HG02938 (cell line): ENCODE measurements around the gene KLHDC4.

Experiments
- ATAC-seq: cut with Tn5 transposase; IDR thresholded peaks from one replicate; pipeline ENCODE4 v1.9.1; 2021; ENCODE audit warnings: mild to moderate bottlenecking, moderate library complexity; ENCODE audit not compliant: unreplicated experiment

Gene KLHDC4

GRCh38 chr16:87702325-87702811 lies 63.4 kb downstream of the KLHDC4 start:
- peak; percentile 59 for ATAC-seq

DNA sequence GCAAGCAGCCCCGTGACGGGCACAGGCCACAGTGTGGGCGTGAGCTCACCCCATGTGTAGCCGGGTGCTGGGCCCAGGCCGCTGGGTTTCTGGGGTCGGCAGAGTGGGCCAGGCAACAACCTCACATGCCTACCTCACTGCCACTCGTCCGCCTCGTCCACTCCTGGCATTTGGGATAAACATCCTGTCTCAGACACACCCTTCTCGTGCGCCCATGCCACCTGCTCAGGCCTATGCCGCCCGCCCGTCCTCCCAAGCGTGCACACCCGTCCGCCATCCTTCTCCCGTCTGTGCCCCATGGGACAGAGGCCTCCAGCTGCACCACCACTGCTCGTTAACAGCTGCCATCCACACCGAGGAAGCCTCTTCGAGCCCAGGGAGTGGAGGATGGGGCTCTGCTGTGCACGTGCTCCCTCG lies 64.3 kb downstream of the KLHDC4 start:
- ATAC-seq, result no peak

GRCh38 chr16:87701078-87701460 lies 64.7 kb downstream of the KLHDC4 start:
- ATAC-seq, result no peak

GRCh38 chr16:87700406-87701077 lies 65.2 kb downstream of the KLHDC4 start:
- ATAC-seq, result no peak

- ATAC-seq, result no peak
Measured at GRCh38 chr16:87698676-87699199, 67.0 kb downstream of the KLHDC4 start.

GRCh38 chr16:87698241-87698640 lies 67.5 kb downstream of the KLHDC4 start:
- peak; percentile 39 for ATAC-seq

DNA sequence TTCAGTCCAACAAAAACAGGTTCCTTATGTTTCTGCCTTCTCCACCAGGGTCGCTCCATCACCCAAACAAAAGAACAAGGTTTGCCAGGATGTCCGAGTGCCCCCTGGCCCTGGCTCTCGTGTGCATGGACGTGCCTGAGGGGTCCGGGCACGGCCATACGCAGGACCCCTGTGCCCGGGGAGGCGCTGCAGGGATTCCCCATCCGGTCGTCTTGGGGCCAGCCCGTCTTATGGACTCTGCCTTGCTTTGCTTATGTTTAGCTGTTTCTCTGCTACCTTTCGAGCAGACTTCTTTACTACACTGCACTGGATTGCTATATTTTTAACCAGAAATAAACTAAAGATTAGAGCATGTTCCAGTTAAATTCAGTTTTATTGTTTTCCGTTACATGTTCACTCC lies 68.0 kb downstream of the KLHDC4 start:
- ATAC-seq, result no peak

DNA sequence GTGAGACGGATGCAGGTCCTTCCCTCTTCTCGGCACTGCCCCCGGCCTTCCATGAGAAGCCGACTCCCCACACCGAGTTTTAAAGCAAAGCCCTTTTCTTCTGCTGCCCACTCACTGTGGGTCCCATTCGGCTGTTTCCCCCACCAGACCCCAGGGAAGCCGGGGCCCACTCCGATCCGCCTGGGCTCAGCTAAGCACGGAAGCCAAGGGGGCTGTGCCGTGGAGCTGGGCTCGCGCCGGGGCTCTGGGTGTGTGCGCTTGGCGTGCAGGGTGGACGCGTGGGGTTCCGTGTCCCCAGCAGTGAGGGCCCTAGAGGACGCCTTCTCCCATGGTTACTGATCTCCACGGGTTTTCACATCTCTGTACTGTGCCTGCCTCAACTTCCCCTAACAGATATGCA lies 68.5 kb downstream of the KLHDC4 start:
- ATAC-seq, result no peak

DNA sequence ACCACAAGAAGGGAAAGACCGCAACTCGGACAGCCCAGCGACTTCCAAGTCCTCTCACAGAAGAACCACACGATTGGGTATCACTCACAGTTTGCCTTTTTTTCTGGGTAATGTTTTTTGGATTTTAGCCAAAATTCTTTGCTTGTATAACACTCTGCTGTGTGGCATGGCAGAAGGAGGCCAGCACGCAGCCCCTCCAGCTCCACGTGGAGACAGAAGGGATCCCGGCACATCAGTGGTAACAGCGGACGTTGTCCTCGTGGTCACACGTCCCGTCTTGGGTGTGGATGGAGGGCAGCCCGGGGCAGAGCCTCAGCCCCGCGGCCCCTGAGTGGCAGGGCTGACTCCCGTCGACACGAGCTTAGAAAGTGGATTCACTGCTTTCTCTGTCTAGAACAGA lies 69.1 kb downstream of the KLHDC4 start:
- no peak for ATAC-seq

GRCh38 chr16:87695534-87695933 lies 70.3 kb downstream of the KLHDC4 start:
- no peak for ATAC-seq

DNA sequence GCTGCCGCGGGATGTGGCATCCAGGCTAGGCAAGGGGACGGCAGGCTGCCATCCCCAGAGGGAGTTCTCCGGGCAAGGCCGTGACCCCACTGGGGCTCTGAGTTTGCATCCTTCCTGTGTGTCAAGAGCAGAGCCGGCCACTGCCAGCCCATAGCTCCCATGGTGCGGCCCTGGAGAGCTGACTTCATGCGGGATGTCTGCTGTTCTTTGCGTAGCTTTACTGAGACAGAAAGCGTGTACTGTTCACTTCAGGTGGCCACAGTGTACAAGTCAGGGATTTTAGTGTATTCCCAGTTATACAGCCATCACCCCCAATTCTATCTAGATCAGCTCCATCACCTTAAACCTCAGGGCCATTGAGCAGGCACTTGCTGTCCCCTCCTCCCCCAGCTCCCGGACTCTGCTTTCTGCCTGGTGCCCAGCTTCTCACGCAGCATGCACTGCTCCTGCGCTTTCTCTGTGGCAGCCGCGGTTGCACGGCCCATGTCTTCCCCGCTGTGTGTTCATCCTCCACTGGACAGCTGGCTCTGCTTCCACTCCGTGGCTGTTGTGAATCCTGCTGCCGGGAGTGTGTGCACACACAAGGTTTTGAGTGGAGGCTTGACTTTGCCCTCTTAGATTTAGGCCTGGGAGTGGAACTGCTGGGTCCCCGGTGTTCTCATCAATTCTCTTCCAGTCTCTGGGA lies 71.2 kb downstream of the KLHDC4 start:
- ATAC-seq, result no peak

- ATAC-seq, result no peak
Measured at GRCh38 chr16:87693827-87694226, 72.0 kb downstream of the KLHDC4 start.

DNA sequence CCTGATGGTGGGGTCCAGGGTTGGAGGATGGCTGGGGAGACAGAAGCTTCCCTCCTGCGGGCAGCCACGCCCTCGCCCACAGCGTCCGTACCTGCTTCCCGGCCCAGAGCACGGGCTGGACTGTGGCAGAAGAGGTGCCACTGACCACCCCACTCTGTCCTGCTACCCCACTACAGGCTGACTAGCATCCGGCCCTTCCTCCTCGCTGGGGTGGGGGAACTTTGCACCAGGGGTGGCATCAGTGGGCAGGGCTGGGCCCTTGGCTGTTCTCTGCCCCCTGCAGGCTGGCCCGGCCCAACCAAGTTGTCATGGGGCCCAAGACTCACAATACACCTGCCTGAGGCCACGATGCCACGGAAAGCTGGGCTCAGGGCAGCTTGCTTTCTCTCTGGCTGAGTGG lies 73.0 kb downstream of the KLHDC4 start:
- no peak for ATAC-seq

DNA sequence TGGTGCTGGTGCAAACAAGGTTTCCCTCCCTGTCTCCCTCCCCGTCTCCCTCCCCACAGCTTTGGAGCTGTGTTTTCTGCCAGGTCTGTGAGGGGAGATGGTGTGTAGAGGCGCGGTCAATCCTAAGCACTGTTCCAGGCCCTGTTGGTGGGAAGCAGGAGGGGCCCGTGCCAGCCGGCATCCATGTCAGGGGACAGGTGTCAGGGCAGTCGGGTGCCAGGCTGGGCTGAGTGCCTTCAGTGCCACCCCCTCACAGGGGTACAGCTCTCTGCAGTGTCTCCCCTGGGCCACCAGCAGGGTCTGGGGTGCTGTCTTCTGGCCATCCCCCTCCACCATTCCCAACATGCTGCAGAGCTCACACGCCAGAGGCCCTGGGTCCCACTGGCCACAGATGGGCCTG lies 73.6 kb downstream of the KLHDC4 start:
- ATAC-seq, result no peak

- no peak for ATAC-seq
Measured at GRCh38 chr16:87691686-87692079, 74.1 kb downstream of the KLHDC4 start.

DNA sequence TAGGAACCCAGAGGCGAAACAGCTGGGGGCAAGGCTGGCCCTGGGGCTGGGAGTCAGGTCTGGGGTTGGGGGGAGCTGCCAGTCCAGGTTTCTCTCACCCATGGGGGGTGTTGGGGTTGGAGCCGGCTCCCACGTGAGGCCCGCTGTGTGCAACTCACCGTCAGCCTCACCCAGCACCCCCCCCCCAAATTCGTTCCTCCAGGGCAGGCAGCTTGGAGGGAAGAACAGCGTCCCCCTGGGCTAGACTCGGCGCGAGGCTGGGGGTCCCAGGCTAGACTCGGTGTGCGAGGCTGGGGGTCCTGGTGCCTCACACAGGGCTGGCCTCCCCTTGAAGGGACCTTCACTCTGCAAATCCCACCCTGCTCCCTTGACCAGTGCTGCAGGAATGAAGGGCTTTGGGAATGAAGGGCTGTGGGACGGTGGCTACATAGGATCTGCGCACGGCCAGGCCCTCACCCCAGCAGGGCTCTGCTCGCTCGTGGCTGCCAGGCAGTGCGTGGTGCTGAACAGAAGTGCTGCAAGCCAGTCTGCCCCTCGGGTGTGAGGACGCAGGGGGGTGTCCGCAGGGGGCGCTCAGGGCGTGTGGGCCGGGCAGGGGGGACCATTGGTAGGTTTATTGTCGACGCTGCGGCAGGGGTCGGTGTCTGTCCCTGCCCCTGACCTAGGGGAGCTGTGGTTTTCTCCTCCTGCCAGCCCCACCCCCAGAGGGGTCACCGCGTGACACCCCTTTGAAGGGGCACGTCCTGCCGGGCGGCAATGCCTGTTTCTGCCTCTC lies 74.7 kb downstream of the KLHDC4 start:
- ATAC-seq, result no peak

- ATAC-seq, result no peak
Measured at GRCh38 chr16:87689956-87690465, 75.8 kb downstream of the KLHDC4 start.

DNA sequence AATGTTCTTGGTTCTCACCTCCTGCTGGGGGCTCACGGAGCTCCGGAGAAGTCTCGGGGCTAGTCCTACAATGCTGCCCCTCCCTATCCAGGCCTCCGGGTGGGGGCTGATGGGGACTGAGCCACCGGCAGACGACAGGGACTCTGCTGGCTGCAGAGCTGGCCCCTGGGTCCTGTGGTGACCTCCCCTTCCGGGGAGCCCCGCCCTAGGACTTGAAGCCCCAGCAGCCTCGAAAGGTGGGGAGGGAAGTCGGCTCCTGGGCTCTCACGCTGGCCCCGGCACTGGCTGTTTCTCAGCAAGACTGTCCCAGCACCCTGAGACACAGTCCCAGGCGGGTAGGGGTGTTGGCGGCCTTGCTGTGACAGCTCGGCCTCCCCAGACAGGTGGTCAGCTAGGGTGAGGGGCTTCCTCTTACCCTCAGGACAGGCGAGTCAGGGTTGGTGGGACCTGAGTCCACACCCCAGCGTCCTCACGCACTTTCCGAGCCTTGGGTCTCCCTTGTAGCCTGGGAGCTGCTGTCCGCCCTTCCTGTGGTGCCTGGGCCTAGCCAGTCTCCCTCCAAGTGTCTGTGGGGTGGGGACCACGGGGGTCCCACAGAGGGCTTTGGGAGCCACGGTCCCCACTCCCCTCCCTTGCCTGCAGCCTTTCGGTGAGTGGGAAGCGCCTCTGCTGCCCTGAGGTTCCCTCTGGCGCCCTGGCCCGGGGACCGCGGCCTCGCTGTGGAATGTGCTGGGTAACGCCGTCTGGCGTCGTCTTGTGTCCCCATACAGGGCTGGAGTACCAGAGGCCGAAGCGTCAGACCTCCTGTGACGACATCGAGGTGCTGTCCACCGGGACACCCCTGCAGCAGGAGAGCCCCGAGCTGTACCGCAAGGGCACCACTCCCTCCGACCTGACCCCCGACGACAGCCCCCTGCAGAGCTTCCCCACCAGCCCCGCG lies 76.6 kb downstream of the KLHDC4 start:
- no peak for ATAC-seq

GRCh38 chr16:87687998-87688529 lies 77.7 kb downstream of the KLHDC4 start:
- no peak for ATAC-seq
